GM21528 (cell line): Measurements from ENCODE around the gene PTPRG.

Experiments
- ATAC-seq: cut with Tn5 transposase; IDR thresholded peaks from one replicate; pipeline ENCODE4 v1.9.1; 2021; ENCODE audit warnings: mild to moderate bottlenecking, moderate library complexity; ENCODE audit not compliant: unreplicated experiment, low FRiP score

PTPRG gene

DNA sequence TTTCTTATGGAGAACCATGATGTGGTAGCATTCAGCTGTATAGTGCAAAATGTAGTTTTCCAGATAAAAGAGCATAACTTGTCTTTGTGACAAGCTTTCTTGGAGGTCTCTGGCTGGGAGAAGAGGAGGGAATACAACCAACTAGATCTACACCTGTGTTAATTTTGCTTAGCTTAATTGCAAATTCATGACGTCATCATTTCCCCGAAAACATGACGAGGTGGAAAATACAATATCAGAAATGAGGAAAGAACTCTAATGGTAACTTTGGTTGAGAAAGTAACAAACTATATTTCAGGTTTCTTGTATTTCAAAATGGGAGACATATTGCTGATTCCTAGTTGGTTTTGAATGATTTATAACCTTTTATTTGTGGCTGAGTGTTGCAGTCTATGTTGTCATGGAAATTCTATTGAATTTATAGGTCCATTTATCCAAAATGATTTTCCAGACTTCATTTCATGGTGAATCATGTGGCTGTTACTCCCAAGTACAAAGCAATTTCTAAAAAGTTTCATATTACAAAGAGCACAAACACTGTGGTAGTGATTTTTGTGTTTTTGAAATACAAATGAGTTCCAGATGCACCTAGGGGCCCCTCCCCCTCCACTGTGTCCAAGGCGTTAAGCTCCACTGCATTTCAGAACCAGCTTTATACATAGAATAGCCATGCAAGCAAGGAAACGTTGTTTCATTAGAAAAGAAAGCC lies 504.8 kb downstream of the PTPRG start:
- no peak for ATAC-seq

DNA sequence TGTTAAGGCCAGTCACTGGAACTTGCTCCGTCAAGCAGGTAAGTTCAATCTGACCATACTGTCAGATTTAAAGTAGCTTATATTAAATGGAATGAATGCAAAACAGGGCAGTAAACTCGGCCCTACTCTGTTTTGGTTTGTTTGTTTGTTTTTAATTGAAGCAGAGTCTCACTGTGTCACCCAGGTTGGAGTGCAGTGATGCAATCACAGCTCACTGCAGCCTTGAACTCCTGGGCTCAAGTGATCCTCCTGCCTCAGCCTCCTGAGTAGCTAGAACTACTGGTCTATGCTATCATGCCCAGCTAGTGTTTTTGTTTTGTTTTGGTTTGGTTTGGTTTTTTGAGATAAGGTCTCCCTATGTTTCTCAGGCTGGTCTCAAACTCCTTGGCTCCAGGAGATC lies 507.0 kb downstream of the PTPRG start:
- no peak for ATAC-seq

GRCh38 chr3:62070891-62071290 lies 509.5 kb downstream of the PTPRG start:
- no peak for ATAC-seq

DNA sequence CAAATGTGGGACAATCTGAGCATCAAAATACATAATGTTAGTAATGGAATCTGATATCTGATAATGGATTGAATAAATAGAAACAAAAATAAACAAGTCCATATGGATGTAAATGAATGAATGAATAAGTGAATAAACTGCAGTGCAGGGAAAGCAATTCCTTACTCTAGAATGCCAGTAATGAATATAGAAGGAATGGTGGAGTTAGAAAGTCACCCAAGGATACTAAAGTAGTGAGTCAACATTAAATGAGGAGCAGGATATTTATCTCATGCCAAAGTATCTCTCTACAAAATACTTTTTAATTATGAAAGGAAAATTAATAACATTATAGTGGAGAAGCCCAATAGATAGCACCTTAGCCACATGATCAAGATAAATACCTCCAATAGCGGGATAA lies 511.7 kb downstream of the PTPRG start:
- no peak for ATAC-seq

GRCh38 chr3:62084558-62084957 lies 523.2 kb downstream of the PTPRG start:
- no peak for ATAC-seq

DNA sequence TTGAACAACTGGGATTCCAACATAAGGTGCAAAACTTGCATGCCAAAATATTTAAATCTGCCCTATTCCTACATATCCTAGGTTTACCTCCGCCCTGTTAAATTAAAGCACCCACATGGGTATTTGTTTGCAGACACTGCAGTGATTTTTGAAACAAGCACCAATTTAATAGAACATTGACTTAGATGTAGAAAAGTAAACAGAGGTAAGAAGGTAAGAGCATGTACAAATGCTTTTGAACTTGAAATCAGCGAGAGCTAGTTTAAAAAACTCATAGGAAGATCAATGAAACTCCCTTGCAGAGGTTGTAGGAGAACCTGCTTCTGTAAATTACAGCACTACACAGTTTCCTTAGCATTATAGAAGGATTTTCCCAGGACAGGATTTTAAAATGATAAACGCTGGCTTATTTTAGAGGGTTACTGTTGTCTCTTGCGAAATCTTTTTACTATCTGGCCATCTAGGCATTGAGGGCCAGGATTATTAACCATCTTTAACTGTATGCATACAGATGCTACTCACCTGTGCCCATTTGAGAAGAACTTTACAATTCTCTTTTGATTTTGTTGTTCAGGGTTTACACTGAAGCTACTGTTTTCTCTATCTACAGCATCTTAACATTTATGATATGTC lies 527.2 kb downstream of the PTPRG start:
- no peak for ATAC-seq

GRCh38 chr3:62090066-62090465 lies 528.7 kb downstream of the PTPRG start:
- ATAC-seq: no peak

GRCh38 chr3:62090519-62090918 lies 529.1 kb downstream of the PTPRG start:
- ATAC-seq: no peak

- ATAC-seq: no peak
These were observed 531.7 kb downstream of the PTPRG start for GRCh38 chr3:62093025-62093424.

DNA sequence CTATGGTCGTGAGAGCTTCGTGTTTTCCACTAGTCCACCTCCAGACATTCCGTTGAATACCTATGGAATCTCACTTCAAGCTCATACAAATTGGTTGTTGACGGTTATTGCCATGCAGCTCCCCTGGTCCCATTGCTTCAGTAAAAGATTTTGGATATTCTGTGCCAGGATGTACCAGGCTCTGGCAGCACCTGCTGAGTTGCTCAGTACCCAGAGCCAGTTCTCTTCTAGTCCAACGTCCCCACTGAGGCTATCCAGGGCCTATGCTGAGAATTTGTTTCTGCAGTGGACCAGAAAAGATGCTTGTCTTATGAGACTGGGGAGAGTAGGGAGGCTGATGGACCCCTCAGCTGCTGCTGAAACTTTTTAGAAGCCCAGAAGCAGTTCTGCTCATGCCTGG lies 533.1 kb downstream of the PTPRG start:
- no peak for ATAC-seq

GRCh38 chr3:62095080-62095479 lies 533.7 kb downstream of the PTPRG start:
- ATAC-seq: no peak

GRCh38 chr3:62095756-62096155 lies 534.4 kb downstream of the PTPRG start:
- ATAC-seq: no peak

DNA sequence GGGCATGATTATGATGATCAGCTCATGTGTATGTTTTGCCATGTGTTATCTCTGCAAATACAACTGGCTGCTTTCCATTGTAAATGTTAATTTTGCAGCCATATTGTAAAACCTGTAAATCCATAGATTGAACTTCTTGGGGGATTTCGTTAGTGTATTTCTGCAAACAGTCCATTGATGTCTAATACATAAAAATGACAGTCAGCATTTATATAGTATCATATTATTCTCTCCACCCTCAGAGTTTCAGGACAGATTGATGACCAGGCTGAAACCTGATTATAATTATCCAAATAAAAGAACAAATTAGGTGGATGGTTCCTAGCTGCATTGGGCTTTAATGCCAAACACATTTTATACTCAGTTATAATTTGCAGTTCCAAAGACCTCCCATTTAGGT lies 535.1 kb downstream of the PTPRG start:
- ATAC-seq: no peak

- no peak for ATAC-seq
These were observed 535.8 kb downstream of the PTPRG start for GRCh38 chr3:62097121-62097520.

DNA sequence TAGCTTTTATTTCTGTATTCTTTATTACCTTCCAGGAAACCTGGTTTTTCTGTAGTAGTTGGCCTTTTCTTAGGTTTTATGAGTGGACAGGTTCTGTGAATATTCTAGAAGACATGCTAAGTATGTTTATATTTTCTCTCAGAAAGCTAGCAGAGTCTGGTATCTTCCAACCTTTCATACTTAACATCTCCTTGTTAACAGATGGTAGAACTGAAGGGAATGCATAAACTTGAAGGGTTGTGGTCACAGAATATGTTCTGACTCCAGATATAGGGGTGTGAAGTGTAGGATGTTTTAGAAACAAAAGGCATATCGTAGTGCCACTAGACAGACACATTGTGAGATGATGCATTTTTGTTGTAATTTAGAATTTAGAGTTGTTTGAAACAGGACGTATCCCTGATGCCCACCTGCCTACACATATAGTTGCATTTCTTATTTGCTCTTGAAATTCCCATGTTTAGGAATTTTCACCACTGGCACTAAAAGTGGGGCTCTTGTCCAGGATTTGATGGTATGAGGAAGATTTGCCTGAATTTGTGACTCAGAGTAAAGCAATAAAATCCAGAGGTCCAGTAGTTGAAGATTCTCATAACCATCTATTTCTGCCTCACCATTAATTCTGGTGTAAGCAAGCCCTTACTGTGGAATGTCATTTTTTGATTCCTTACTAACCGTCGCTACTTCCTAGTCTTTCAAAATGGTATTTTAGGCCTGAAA lies 537.4 kb downstream of the PTPRG start:
- no peak for ATAC-seq

- ATAC-seq: no peak
These were observed 539.1 kb downstream of the PTPRG start for GRCh38 chr3:62100282-62100989.

- no peak for ATAC-seq
These were observed 540.1 kb downstream of the PTPRG start for GRCh38 chr3:62101488-62101887.

DNA sequence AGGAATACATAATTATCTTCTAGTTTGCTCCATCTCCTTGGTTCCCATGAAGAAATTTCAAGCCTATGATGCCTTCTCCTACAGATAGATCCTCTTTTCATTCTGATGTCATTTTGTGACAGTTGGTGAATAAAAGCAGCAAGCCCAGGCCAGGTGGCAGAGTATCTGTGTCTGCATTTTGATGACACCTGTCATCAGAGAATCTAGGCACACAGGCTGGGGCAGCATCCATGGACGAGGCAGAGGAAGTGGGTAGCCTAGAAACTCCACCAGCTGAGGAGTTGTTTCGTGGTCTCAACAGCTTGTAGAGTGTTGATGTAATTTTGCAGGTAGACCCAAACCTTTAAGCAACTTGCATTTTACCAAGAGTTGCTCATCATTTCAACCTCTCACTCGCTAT lies 542.2 kb downstream of the PTPRG start:
- no peak for ATAC-seq

DNA sequence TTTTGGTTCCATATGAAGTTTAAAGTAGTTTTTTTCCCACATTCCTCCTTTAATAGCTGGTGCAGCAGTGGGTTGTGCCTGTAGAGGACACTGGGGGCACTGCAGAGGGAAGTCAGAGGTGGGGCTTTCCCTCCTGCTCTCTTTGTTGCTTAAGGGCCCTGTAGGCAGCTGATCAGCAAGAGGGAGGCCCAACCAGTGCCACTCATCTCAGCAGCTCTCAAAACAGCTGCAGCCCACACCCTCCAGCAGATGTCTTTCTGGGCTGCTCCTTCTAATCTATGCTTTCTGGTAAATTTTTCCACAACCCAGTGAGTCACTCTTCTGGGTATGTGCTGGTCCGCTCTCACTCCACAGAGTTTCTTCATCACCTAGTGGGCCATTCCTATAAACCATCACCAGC lies 548.2 kb downstream of the PTPRG start:
- ATAC-seq: no peak

- no peak for ATAC-seq
These were observed 549.3 kb downstream of the PTPRG start for GRCh38 chr3:62110443-62111225.
